ENCODE results near the gene TRAP1. TPM values are rescaled to one million over a fixed set of nuclear protein-coding genes. Genes with fewer than 3 reads are reported as not detected.
"Not testable (repeated sequence)": the region's sequence is repeated elsewhere in the genome, so short reads cannot be mapped to it uniquely, and the experiment has no call there.

Gene TRAP1
- total RNA-seq, 2 donors from 2014 or later, result 61.4 to 65.0 TPM

GRCh38 chr16:3656491-3657468, 60.5 kb downstream of the TRAP1 start:
- intact Hi-C loops (cut with DNase I), result no loop called here
- DNase-seq (ENCODE audit: low spot score), result peak; percentile 76

GRCh38 chr16:3656160-3656490, 61.2 kb downstream of the TRAP1 start:
- DNase-seq (ENCODE audit: low spot score); intact Hi-C loops (cut with DNase I): not testable (repeated sequence)

DNA sequence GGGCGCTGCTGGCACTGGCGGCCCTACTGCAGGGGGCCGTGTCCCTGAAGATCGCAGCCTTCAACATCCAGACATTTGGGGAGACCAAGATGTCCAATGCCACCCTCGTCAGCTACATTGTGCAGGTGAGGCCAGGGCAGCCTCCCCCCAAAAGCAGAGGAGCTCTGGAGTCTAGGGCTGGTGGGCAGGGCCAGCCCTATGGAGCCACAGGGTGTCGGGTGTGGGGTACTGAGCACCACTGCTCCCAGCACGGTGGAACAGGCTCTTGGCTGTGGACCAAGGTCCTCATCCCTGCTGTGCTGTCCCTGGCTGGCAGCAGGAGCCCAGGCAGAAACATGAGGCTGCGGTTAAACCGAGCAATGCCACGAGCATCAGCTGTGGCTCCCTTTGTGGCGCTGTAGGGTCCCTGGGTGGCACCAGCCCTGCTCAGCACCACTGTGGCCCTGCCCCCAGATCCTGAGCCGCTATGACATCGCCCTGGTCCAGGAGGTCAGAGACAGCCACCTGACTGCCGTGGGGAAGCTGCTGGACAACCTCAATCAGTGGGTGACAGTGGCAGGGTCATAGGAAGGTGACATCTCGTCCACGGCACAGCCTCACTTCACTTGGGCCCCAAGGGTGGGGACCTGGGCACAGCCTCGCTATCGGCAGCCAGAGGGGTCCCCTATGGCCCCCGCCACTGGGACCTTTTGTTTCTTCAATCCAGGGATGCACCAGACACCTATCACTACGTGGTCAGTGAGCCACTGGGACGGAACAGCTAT, 61.7 kb downstream of the TRAP1 start:
- intact Hi-C loops (cut with DNase I), result no loop called here
- DNase-seq (ENCODE audit: low spot score), result peak; percentile 51

DNA sequence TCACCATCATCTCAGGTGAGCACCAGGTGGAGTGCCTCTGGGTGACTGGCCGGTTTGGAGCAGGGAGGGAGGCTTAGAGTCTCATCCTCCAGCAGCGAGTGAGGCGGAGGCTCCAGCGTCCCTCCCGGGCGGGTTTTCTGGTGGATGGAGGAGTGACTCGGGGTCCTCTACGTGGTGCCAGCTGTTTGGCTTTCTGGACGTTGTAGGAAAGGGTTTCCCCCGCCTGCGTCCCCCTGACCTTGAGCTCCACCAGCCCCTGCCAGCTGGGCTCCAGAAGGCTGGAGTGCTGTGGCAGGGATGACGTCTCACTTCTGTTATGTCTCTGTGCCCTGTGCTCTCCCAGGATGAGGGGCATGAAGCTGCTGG, 62.3 kb downstream of the TRAP1 start:
- DNase-seq (ENCODE audit: low spot score), result peak; percentile 70
- intact Hi-C loops (cut with DNase I), result no loop called here

DNA sequence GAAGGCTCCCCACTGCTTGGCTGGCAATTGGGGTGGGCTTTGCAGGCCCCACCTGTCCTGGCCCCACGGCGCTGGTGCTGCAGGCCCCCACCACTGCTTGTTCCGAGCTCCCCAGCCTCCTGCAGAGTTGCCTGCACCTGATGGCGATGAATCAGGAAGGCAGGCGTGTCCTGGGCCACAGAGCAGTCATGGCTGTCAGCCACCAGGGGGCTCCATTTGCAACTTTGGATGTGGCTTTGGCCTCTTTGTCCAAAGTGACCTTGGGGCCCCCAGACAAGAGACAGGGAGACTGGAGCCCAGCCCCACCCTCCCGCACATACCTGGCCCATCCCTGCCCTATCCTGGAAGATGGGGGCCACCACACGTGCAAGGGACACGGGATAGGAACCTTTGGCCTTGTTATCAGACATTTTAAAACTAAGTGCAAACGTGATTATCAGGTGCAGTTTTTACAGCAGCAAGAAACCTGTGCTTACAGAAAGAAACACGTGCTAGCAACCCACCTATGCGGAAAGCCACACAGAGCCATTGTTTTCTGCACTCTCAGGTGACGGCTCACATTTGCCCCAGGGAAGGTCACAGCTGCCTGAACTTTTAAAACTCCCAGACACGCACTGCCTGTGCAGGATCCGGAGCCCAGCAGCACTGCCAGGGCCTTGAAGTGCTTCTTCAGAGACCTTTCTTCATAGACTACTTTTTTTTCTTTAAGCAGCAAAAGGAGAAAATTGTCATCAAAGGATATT, 62.9 kb downstream of the TRAP1 start, which contains the start of gene DNASE1:
Gene DNASE1 (plus strand): TSS at position 443 of the 743 bp plus-strand sequence. CDS start 683 bp downstream, outside the sequence.
- intact Hi-C loops (cut with DNase I), result no loop called here
- peak; percentile 83 for DNase-seq (ENCODE audit: low spot score)

DNA sequence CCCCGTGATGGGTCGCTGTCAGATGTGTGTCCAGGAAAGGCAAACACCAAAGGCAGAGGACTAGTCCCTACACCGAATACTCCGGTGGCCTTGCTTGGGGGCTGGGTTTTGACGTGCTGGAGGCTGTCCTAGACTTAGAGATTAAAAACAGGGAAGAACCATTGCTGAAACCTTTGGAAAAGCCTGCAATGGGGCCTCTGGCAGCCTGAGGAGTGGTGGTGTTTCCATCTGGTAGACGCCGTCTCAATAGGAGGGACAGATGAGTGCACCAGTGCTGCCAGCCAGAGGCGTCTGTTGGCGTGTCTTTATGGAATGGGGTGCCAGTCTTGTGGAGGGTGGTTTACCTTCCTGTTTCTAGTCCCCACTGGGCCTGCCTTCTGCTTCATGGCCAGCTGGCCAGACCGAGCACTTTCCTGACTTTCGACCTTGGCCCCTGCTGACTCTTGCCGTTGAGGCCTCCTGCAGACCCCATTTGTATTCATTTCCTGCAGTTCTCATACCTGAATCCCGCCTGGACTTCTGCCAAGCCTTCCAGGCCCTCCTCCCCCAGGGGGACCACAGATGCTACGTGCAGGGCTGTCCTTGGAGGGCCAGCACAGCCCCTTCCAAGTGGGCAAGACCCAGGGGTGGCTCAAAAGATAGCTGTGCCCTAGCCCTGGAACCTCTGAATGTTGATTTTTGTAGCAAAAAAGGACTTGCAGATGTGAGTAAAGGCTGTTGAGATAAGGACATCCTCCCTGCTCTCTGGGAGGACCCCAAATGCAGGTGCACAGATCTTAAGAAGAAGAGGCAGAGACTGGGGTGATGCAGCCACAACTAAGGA, 64.7 kb downstream of the TRAP1 start:
- intact Hi-C loops (cut with DNase I), result no loop called here
- DNase-seq (ENCODE audit: low spot score), result peak; percentile 77

- DNase-seq (ENCODE audit: low spot score), result peak; percentile 44
These were observed 65.6 kb downstream of the TRAP1 start for GRCh38 chr16:3651461-3652372.

DNA sequence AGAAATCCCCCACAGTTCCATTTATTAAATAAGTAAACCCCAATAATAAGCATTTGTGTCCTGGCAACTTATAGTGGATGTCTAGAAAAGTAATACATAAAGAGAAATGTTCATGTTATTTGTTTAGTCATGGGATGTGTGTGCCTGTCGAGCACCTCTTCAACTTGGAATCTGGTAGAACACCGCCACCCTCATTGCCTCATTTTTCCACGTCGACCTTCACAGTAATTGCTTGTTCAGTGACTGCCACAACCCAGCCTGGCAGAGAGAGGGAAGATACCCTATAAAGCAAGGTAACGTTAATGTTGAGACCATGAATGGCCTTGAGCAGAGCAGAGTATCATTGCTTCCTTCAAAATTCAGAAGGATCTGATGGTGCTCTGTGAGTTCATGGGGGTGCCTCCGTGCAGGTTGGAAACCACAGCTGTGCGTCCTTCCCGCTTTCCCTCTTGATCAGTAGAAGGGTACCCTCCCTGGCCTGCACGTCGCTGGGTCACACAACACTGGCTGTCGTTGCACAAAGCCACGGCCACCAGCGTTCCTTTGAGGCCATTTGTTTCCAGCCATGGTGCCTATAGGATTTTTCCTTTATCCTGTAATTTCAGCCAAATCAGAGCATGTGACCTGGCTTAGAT, 66.6 kb downstream of the TRAP1 start:
- intact Hi-C loops (cut with DNase I), result no loop called here
- DNase-seq (ENCODE audit: low spot score), result peak; percentile 38

More at GRCh38 chr16:3651461-3652372, 65.6 kb downstream of the TRAP1 start:
- intact Hi-C loops (cut with DNase I), result no loop called here

- DNase-seq (ENCODE audit: low spot score), result peak; percentile 30
- intact Hi-C loops (cut with DNase I), result no loop called here
These were observed 70.9 kb downstream of the TRAP1 start for GRCh38 chr16:3646348-3646920.

DNA sequence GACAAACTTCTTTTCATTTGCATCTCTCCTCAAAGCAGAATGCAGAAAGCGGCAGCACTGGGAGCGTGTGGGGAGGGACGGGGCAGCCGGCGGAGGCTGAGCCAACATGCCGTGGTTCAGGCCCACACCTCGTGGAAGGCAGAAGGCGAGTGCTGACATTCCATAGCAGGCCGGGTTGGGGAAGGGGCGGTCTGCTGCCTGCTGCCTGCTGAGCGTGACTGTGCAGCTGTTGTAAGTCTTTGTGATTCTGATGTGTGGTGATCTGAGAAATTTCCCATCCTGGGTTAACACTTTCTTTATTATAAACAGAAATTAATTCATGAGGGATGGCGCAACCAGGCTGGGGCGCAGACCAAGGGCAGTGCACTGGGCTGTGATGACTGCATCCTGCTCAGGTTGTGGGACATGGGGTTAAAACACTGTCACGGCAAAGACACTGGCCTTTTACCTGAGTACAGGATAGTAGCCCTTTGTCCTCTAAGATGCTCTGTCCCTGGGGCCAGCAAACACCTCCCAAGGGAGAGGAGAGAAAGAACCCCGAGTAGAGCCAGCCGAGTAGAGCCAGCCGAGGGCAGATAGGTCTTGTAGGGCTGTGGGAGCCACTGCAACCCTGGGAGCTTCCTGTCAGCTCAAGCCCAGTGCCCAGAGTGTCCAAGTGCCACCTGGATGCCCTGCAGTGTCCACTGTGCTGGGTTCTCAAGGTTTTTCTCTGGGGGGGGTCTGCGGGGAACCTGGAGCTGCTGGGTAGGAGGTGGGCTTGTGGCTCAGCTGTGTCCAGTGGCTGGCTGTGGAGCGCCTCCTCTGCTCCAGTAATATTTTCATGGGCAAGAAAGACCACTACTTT, 71.6 kb downstream of the TRAP1 start:
- DNase-seq (ENCODE audit: low spot score), result peak; percentile 74
- intact Hi-C loops (cut with DNase I), result no loop called here

- intact Hi-C loops (cut with DNase I), result no loop called here
- DNase-seq (ENCODE audit: low spot score), result peak; percentile 14
These were observed 72.2 kb downstream of the TRAP1 start for GRCh38 chr16:3645108-3645503.

DNA sequence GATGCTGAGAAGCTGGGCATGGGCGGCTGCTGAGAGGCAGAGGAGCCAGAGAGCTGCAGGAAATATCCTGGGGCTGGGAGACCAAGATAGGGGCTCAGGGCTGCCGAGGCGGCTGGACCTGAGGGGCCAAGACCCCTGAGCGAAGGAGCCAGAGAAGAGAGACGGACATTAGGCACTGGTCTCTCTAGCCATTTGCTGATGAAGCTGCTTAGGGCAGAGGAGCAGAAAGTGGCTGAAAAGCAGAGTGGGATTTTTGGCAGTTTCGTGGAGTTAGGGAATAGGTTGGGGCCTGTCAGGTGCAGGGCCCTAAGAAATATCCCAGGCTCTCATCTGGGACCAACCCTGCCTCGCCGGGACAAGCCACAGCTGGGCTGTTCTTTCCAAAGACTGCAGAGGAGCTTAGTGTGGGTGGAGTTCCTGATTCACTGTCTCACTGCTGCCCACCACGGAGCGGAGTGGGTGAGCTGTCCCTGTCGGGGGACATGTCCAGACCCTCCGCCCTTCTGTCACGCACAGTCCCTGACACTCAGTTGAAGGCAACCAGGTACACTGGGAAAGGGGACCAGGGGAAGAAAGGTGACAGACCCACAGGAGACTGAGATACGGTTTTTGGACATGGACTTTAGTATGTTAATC, 74.1 kb downstream of the TRAP1 start:
- peak; percentile 46 for DNase-seq (ENCODE audit: low spot score)
- intact Hi-C loops (cut with DNase I), result no loop called here

- intact Hi-C loops (cut with DNase I), result no loop called here
- peak; percentile 66 for DNase-seq (ENCODE audit: low spot score)
These were observed 74.8 kb downstream of the TRAP1 start for GRCh38 chr16:3642397-3643094.

- peak; percentile 66 for DNase-seq (ENCODE audit: low spot score)
These were observed 75.4 kb downstream of the TRAP1 start for GRCh38 chr16:3641801-3642396.

More at GRCh38 chr16:3641801-3642396, 75.4 kb downstream of the TRAP1 start:
- intact Hi-C loops (cut with DNase I), result no loop called here
